ENCODE results near the gene SLC27A5.

GRCh38 chr19:58513213-58513693 lies 1.5 kb upstream of the SLC27A5 start:
- no peak for TF ChIP-seq CTCF (IDR thresholded peaks at IDR 0.05)
- no peak for TF ChIP-seq POLR2A (IDR thresholded peaks at IDR 0.05)

Data from heart left ventricle (tissue), 13 donors.